ENCODE data around the gene OLFM1. TPM values are rescaled to one million over a fixed set of nuclear protein-coding genes. Genes with fewer than 3 reads are reported as not detected.

OLFM1 gene
- total RNA-seq, 2 donors from 2014 or later, result 11.0 to 23.2 TPM

DNA sequence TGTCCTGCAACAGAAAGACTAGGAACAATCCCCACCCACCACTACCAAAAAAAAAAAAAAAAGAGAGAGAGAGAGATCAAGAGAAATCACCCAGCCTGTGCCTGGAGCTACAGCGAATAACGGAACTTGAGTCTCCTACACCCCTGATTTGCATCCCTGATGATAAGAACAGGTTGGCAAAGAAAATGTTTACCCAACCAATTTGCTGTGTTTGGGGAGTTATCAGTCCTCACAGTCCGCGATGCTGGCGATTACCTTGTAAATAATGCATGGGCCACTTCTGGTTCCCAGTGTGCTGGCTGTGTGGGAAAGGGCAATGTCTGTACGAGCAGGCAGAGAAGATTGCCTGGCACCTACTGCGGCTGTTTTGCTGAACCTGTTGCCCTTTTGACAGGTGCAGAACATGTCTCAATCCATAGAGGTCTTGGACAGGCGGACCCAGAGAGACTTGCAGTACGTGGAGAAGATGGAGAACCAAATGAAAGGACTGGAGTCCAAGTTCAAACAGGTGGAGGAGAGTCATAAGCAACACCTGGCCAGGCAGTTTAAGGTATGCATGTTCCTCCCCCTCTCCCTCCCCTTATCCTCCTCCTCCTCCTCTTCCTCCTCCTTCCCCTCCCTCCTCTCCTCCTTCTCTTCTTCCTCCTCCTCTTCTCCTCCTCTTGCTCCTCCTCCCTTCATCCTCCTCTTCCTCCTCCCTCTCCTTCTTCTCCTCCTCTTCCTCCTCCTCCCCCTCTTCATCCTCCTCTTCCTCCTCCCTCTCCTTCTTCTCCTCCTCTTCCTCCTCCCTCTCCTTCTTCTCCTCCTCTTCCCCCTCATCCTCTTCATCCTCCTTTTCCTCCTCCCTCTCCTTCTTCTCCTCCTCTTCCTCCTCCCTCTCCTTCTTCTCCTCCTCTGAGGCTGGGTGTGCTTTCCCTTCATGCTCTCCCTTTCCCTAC, 8.3 kb downstream of the OLFM1 start:
- Mint-ChIP-seq H3K27me3 (ENCODE audit: insufficient read depth) (peaks cover under 1% of the 10 kb centered on the region), H3K36me3 (ENCODE audit: low read depth) (peaks cover 18% of the 10 kb centered on the region), H3K4me1 (peaks cover 19% of the 10 kb centered on the region), H3K4me3 (no peak overlapping the region), H3K9me3 (no peaks in the 10 kb centered on the region), H3K27ac (no peak overlapping the region)
- Histone ChIP-seq H3K9ac (ENCODE audit: extremely low read depth, low read length, poor library complexity, severe bottlenecking) (no peak overlapping the region), H3K27me3 (ENCODE audit: control insufficient read depth, insufficient read depth, low read length, poor library complexity, severe bottlenecking) (no peaks in the 10 kb centered on the region), H3K4me1 (ENCODE audit: control insufficient read depth, insufficient read depth, low read length) (peaks cover 5% of the 10 kb centered on the region), H3K36me3 (ENCODE audit: control insufficient read depth, insufficient read depth, low read length) (no peaks in the 10 kb centered on the region), H3K27ac (ENCODE audit: low read depth, low read length) (no peak overlapping the region), H3K4me3 (ENCODE audit: low read length) (no peak overlapping the region), H3K9me3 (ENCODE audit: control insufficient read depth, low read length) (no peaks in the 10 kb centered on the region)
- TF ChIP-seq, protein P1, sequence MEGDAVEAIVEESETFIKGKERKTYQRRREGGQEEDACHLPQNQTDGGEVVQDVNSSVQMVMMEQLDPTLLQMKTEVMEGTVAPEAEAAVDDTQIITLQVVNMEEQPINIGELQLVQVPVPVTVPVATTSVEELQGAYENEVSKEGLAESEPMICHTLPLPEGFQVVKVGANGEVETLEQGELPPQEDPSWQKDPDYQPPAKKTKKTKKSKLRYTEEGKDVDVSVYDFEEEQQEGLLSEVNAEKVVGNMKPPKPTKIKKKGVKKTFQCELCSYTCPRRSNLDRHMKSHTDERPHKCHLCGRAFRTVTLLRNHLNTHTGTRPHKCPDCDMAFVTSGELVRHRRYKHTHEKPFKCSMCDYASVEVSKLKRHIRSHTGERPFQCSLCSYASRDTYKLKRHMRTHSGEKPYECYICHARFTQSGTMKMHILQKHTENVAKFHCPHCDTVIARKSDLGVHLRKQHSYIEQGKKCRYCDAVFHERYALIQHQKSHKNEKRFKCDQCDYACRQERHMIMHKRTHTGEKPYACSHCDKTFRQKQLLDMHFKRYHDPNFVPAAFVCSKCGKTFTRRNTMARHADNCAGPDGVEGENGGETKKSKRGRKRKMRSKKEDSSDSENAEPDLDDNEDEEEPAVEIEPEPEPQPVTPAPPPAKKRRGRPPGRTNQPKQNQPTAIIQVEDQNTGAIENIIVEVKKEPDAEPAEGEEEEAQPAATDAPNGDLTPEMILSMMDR (conservative IDR thresholded peaks at IDR 0.05), result no peak
- 67 to 76% methylated on average over 8 to 9 of the region's 9 CpGs for WGBS, 2 experiments (ENCODE audit: insufficient coverage in 1 of 2, insufficient read length in 1 of 2)
- no peak for DNase-seq

DNA sequence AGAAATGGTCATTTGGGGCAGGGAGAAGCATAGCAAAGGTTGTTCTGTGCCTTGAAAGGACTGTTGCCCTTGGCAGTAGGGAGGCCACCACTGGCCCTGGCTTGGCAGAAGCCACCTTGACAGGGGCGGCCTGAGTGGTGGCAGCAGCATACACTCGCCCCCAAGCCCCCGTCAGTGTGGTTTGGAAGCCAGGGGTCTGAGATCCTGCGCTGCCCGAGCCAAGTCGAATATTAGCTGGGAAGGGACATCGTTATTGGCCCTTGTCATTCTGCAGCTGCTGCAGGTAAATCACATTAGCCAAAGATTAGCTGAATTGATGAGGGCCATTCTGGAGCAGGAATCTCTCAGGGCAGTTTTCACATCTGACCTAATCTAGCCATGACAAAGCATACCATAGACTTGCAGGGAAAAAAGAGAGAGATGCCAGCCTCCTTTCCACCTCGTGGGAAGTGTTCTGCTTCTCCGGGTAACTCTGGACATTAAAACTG, 9.0 kb downstream of the OLFM1 start:
- no peak overlapping the region for H3K27ac Mint-ChIP-seq
- 93 to 95% methylated on average over 9 of the region's 9 CpGs for WGBS, 2 experiments (ENCODE audit: insufficient coverage in 1 of 2, insufficient read length in 1 of 2)
- no peak for DNase-seq
- H3K27me3 Mint-ChIP-seq (ENCODE audit: insufficient read depth), result no peaks in the 10 kb centered on the region
- no peaks in the 10 kb centered on the region for H3K9me3 Mint-ChIP-seq
- peaks cover 20% of the 10 kb centered on the region for H3K4me1 Mint-ChIP-seq
- no peaks in the 10 kb centered on the region for H3K27me3 ChIP-seq (ENCODE audit: control insufficient read depth, insufficient read depth, low read length, poor library complexity, severe bottlenecking)
- H3K27ac ChIP-seq (ENCODE audit: low read depth, low read length), result no peak overlapping the region
- no peak overlapping the region for H3K4me3 Mint-ChIP-seq
- H3K36me3 ChIP-seq (ENCODE audit: control insufficient read depth, insufficient read depth, low read length), result no peaks in the 10 kb centered on the region
- H3K9ac ChIP-seq (ENCODE audit: extremely low read depth, low read length, poor library complexity, severe bottlenecking), result no peak overlapping the region
- H3K36me3 Mint-ChIP-seq (ENCODE audit: low read depth), result peaks cover 15% of the 10 kb centered on the region
- peaks cover 5% of the 10 kb centered on the region for H3K4me1 ChIP-seq (ENCODE audit: control insufficient read depth, insufficient read depth, low read length)
- H3K4me3 ChIP-seq (ENCODE audit: low read length), result no peak overlapping the region
- TF ChIP-seq, protein P1 (conservative IDR thresholded peaks at IDR 0.05), result no peak
- H3K9me3 ChIP-seq (ENCODE audit: control insufficient read depth, low read length), result no peaks in the 10 kb centered on the region

DNA sequence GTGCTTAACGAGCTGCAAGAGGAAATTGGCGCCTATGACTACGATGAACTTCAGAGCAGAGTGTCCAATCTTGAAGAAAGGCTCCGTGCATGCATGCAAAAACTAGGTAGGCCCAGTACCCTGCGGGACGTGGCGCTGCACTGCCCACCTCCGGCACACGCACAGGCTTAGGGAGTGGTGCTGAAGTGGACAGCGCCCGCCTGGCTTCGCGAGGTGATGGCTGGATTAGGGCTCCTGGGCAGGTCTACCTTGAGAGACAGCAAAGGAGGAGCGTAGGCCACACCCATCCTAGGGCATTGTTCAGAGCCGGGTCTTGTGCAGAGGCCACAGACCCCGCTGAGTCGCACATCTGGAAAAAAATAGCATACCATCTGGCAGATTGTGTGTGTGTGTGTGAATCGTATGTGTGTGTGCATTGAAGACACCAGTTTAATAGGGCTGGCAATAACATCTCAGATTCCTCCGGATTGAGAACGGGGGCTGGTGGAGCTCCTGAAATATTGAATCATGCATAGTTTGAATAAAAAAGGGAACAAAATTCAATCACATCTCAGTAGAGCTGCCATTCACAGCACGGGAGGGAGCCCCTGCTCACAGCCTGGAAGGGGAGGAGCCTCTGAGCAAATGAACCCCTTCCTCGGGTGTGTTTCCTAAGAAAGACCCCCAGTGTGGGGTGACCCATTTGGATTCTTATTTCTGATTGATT, 11.1 kb downstream of the OLFM1 start:
- Mint-ChIP-seq H3K9me3 (no peaks in the 10 kb centered on the region), H3K4me1 (peaks cover 20% of the 10 kb centered on the region), H3K27ac (no peak overlapping the region), H3K36me3 (ENCODE audit: low read depth) (peaks cover 11% of the 10 kb centered on the region), H3K4me3 (no peak overlapping the region), H3K27me3 (ENCODE audit: insufficient read depth) (no peaks in the 10 kb centered on the region)
- 75 to 77% methylated on average over 19 to 22 of the region's 22 CpGs for WGBS, 2 experiments (ENCODE audit: insufficient coverage in 1 of 2, insufficient read length in 1 of 2)
- DNase-seq, result peak; percentile 94
- TF ChIP-seq, protein P1 (conservative IDR thresholded peaks at IDR 0.05), result no peak
- no peak overlapping the region for H3K4me3 ChIP-seq (ENCODE audit: low read length)
- H3K27ac ChIP-seq (ENCODE audit: low read depth, low read length), result no peak overlapping the region
- no peak overlapping the region for H3K9ac ChIP-seq (ENCODE audit: extremely low read depth, low read length, poor library complexity, severe bottlenecking)
- H3K27me3 ChIP-seq (ENCODE audit: control insufficient read depth, insufficient read depth, low read length, poor library complexity, severe bottlenecking), result no peaks in the 10 kb centered on the region
- no peaks in the 10 kb centered on the region for H3K9me3 ChIP-seq (ENCODE audit: control insufficient read depth, low read length)
- H3K4me1 ChIP-seq (ENCODE audit: control insufficient read depth, insufficient read depth, low read length), result peaks cover 5% of the 10 kb centered on the region
- H3K36me3 ChIP-seq (ENCODE audit: control insufficient read depth, insufficient read depth, low read length), result no peaks in the 10 kb centered on the region
